Hematopoietic multipotent progenitor cell (in vitro differentiated cells): ENCODE results near the gene MIAT. TPM values are rescaled to one million over a fixed set of nuclear protein-coding genes. Genes with fewer than 3 reads are reported as not detected.
"Not testable (repeated sequence)": the region's sequence is repeated elsewhere in the genome, so short reads cannot be mapped to it uniquely, and the experiment has no call there.

Experiments used
- DNase-seq, 3 donors: peaks; one replicate each; pipeline ENCODE4 v3.0.0-alpha.2; 2011 to 2015; ENCODE audit warnings: low read depth in 2 of 3, low spot score in 2 of 3
- total RNA-seq: library from RNA; depleted of rRNA; stranded (reverse); fragments of >200 nt; gene quantifications from one replicate; pipeline ENCODE4 v1.2.3, GENCODE V29; 2012

Gene MIAT
- total RNA-seq, 1 donor = 14.3 TPM

GRCh38 chr22:26690654-26691376, 33.4 kb downstream of the MIAT start:
- DNase-seq = no peak

DNA sequence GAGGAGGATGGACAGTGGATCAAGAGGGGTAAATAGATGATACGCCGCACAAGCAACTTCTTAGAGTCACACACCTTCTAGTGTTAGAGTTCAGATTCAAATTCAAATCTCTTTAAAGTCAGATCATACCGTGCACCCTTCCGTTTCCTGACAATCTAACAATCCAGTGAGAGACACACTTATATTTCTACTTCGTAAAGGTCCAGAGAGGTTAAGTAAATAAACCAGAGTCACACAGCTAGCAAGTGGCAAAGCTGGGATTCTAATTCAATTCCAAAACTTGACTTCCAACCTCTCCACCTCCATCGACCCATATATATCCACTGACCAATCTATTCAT, 34.0 kb downstream of the MIAT start:
- DNase-seq = no peak

- no peak for DNase-seq
Observed at GRCh38 chr22:26692215-26692614, 34.8 kb downstream of the MIAT start.

DNA sequence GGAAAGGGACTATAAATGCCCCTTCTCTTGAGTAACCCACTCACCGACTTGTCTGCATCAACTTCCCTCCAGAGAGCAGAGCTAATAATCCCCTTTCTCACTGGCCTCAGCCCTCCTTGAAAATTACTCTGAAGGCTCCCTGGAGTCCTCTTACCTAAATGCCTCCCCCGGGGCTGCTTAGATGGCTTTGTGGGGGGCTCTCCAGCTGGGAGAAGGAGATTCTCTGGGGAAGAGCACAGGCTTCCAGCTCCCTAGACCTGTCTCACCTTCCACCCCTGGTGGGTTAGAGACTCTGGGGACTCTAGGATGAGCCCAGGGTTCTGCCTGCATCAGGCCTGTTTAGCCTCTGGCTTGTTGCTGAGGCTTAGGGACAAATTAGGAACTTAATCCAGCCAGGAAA, 39.8 kb downstream of the MIAT start:
- no peak for DNase-seq

- no peak for DNase-seq
Observed at GRCh38 chr22:26700462-26700861, 43.1 kb downstream of the MIAT start.

GRCh38 chr22:26700886-26701285, 43.5 kb downstream of the MIAT start:
- DNase-seq = no peak

- DNase-seq = peak in 1 of 3 donors; percentile 11
Observed at GRCh38 chr22:26701323-26701722, 43.9 kb downstream of the MIAT start.

- DNase-seq = no peak
Observed at GRCh38 chr22:26702906-26703830, 45.8 kb downstream of the MIAT start.

DNA sequence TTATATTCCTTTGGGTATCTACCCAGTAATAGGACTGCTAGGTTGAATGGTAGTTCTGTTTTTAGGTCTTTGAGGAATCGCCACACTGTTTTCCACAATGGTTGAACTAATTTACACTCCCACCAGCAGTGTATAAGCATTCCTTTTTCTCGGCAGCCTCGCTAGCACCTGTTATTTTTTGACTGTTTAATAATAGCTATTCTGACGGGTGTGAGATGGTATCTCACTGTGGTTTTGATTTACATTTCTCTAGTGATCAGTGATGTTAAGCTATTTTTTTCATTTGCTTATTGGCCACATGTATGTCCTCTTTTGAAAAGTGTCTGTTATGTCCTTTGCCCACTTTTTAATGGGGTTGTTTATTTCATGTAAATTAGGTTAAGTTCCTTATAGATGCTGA, 48.0 kb downstream of the MIAT start:
- DNase-seq = not testable (repeated sequence)

DNA sequence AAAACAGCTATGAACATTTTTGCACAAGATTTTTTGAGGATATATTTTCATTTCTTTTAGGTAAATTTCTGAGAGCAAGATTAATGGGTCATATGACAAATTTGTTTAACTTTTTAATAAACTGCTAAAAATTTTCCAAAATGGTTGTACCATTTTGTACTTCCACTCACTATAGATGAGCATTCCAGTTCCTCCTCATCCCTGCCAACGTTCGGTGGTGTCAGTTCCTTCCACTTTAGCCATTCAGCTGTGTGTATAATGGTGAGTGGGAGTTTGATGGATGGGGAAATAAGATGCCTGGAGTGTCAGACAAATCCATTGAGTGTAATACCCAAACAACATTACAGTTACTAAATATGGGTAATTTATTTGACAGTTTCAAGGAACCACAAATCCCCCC, 49.7 kb downstream of the MIAT start:
- no peak for DNase-seq

DNA sequence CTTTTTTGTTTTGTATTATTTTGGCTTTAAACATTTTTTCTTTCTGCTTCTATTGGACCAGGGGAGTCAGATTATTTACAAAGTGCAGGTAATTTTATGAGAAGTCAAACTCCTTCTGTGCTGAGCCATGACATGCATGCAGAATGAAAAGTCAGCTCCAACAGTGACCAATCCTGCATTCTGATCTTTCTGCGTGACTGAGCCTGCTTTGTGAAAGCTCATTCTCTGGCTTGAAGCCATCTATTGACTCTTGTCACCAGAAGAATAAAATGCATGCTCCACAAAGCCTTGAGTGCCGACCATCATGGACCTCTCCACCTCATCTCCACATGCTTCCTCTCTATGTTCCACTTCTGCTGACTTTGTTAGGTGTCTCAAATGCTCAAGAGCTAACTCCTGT, 50.2 kb downstream of the MIAT start:
- no peak for DNase-seq

DNA sequence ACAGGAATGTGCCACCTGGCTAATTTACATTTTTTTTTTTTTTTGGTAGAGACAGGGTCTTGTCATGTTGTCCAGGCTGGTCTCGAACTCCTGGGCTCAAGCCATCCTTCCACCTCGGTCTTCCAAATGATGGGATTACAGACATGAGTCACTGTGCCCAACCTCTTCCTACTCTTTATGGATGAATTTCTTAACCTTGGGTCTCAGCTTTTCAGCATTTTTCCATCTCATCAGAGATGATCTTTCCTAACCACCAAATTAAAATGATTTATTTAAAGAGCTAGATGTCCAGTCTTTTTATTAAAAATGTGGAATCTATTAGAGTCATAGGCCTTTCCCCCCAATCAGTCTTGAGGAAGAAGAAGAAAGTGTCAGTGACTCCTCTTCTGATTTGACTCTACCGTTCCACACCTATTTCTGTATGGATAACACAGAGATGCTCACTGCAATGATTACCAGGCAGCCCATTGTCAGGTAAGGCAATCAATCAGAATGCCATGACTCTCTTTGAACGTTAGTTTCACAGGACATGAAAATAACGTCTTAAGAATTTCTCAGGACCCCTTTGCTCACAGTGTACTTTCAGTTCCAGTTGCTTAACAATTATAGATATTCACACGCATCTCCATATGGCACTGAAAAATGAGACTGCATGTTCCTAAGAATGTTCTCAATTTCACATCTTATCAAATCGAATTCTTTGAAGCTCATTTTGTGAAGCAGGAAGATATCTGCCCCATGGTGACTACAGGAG, 51.0 kb downstream of the MIAT start:
- no peak for DNase-seq

DNA sequence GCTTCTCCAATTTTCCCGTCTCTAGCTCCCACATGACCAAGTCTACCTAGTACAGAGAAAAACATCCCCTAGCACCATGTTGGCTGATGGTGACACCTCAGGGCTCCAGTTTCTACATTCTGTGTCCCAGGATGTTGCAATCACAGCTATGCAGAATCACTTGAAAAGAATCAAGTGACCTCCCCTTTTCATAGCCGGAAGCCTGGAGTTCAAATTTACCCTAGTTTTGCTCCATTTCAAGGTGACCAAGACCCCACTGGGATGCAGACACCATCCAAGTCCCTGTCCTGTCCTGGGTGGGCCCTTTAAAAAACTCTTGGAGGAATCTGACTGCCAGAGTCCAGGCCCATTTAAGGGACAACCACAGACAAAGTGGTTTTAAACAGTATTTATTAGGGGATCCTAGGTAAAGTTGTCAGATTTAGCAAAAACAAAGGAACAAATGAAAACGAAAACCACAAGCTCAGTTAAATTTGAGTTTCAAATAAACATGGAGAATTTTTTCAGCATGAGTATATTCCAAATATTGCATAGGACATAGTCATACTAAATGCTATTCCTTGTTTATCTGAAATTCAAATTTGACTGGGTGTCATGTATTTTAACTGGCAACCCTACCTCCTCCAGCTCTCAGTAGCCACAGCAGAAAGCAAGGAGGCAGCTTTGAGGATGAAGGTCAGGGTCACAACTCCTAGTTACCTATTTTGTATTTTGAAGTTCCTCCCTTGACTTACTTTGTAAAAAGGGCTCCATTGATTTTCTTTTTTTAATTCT, 52.4 kb downstream of the MIAT start:
- DNase-seq = no peak

GRCh38 chr22:26711205-26711963, 54.0 kb downstream of the MIAT start:
- DNase-seq = no peak

GRCh38 chr22:26712158-26712557, 54.8 kb downstream of the MIAT start:
- DNase-seq = no peak

GRCh38 chr22:26713823-26714449, 56.5 kb downstream of the MIAT start:
- DNase-seq = no peak

DNA sequence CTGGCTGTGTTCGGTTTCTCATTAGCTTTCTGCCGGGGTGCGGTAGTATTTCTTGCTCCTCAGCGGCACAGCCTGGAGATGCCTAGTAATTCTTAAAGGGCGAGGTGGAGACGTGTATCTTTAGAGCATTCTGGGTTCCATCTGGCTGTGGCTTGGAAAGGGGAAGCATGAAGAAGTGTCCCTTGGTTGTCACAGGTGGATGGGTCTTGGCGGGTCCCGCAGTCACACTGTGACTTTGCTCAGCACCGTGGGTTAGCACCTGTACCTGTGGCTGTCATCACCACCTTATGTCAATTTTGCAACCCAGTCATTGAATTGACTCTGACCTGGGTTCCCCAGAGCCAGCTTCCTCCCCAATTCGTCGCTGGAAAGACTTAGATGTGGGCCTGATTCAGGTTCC, 57.6 kb downstream of the MIAT start:
- no peak for DNase-seq

GRCh38 chr22:26715392-26715936, 58.1 kb downstream of the MIAT start:
- DNase-seq = no peak

GRCh38 chr22:26718488-26718887, 61.1 kb downstream of the MIAT start:
- no peak for DNase-seq
